ENCODE results near the gene CTBP2.

- TF ChIP-seq CTCF (IDR thresholded peaks at IDR 0.05): no peak
- TF ChIP-seq POLR2A (IDR thresholded peaks at IDR 0.05): no peak
- TF ChIP-seq POLR2AphosphoS5 (IDR thresholded peaks at IDR 0.05): no peak
- TF ChIP-seq EP300 (IDR thresholded peaks at IDR 0.05): no peak
These were observed 183.2 kb downstream of the CTBP2 start for GRCh38 chr10:124977161-124977560.

All from gastroesophageal sphincter (tissue), 3 donors.